ENCODE data around the gene SPC24. TPM values are rescaled to one million over a fixed set of nuclear protein-coding genes. Genes with fewer than 3 reads are reported as not detected.
"Not testable (repeated sequence)": the region's sequence is repeated elsewhere in the genome, so short reads cannot be mapped to it uniquely, and the experiment has no call there.

SPC24 gene
- total and polyA plus RNA-seq, 2 donors (not counting 1 experiment from before 2014, with no cell fraction given): 0.12 to 0.15 TPM

GRCh38 chr19:11180346-11180745 lies 24.8 kb upstream of the SPC24 start:
- Histone ChIP-seq H2AFZ (ENCODE audit: insufficient read depth, low read depth, low read length, poor library complexity, severe bottlenecking) (no peak overlapping the region), H3K4me3 (ENCODE audit: control extremely low read depth in 1 of 5, extremely low read depth in 1 of 5, insufficient read depth in 1 of 5, low read depth in 2 of 5, low read length in 4 of 5) (peak overlapping the region in 1 of 5 experiments; percentile 0), H3K4me2 (replicated peaks; ENCODE audit: low read depth, low read length, poor library complexity, severe bottlenecking) (peak overlapping the region; percentile 56), H3K79me2 (ENCODE audit: control insufficient read depth, insufficient read depth, low read length) (no peaks in the 10 kb centered on the region), H3K4me1 (ENCODE audit: control insufficient read depth in 2 of 2, insufficient read depth in 2 of 2, low read length in 2 of 2) (peaks cover 12 to 15% of the 10 kb centered on the region in 2 donors), H3K36me3 (replicated peaks in 1 of 2; ENCODE audit: control extremely low read depth in 1 of 2, control insufficient read depth in 1 of 2, extremely low read depth in 1 of 2, insufficient read depth in 2 of 2, low read length in 1 of 2) (no peaks in the 10 kb centered on the region), H3K9me3 (ENCODE audit: control extremely low read depth in 1 of 3, control insufficient read depth in 2 of 3, insufficient read depth in 1 of 3, low read length in 2 of 3) (peaks cover 0 to 3% (median 0%) of the 10 kb centered on the region in 3 donors), H3K9ac (ENCODE audit: low read length) (no peak overlapping the region), H3K27ac (ENCODE audit: low read length in 2 of 2) (no peak overlapping the region), H3K27me3 (replicated peaks in 1 of 4; ENCODE audit: control extremely low read depth in 1 of 4, control insufficient read depth in 3 of 4, insufficient read depth in 4 of 4, low read length in 3 of 4) (peaks cover 0 to 20% (median 7%) of the 10 kb centered on the region in 4 experiments), H4K20me1 (ENCODE audit: control insufficient read depth, insufficient read depth, low read length, poor library complexity, severe bottlenecking) (no peaks in the 10 kb centered on the region)
- no peak for ATAC-seq (ENCODE audit: low read depth)
- 75% methylated on average over 8 of the region's 8 CpGs for WGBS (ENCODE audit: insufficient coverage)
- no peak for TF ChIP-seq EZH2 (IDR thresholded peaks at IDR 0.05; ENCODE audit: borderline replicate concordance, insufficient read depth, low read depth, low read length, poor library complexity, severe bottlenecking)
- TF ChIP-seq, protein P1, sequence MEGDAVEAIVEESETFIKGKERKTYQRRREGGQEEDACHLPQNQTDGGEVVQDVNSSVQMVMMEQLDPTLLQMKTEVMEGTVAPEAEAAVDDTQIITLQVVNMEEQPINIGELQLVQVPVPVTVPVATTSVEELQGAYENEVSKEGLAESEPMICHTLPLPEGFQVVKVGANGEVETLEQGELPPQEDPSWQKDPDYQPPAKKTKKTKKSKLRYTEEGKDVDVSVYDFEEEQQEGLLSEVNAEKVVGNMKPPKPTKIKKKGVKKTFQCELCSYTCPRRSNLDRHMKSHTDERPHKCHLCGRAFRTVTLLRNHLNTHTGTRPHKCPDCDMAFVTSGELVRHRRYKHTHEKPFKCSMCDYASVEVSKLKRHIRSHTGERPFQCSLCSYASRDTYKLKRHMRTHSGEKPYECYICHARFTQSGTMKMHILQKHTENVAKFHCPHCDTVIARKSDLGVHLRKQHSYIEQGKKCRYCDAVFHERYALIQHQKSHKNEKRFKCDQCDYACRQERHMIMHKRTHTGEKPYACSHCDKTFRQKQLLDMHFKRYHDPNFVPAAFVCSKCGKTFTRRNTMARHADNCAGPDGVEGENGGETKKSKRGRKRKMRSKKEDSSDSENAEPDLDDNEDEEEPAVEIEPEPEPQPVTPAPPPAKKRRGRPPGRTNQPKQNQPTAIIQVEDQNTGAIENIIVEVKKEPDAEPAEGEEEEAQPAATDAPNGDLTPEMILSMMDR (IDR thresholded peaks at IDR 0.05): no peak
- Mint-ChIP-seq H3K27ac (peak overlapping the region; percentile 29), H3K27me3 (peaks cover 23% of the 10 kb centered on the region), H3K4me1 (peaks cover 17% of the 10 kb centered on the region), H3K9me3 (ENCODE audit: insufficient read depth) (no peaks in the 10 kb centered on the region), H3K4me3 (peak overlapping the region; percentile 75)
- POLR2A ChIA-PET: no interaction called here
- CTCF ChIA-PET: no interaction called here
- intact Hi-C loops (cut with micrococcal nuclease): no loop called here
- DNase-seq: no peak

GRCh38 chr19:11179716-11180297 lies 24.2 kb upstream of the SPC24 start:
- H3K27me3 ChIP-seq (replicated peaks in 1 of 4; ENCODE audit: control extremely low read depth in 1 of 4, control insufficient read depth in 3 of 4, insufficient read depth in 4 of 4, low read length in 3 of 4): peaks cover 0 to 20% (median 7%) of the 10 kb centered on the region in 4 experiments
- peaks cover 0 to 3% (median 0%) of the 10 kb centered on the region in 3 donors for H3K9me3 ChIP-seq (ENCODE audit: control extremely low read depth in 1 of 3, control insufficient read depth in 2 of 3, insufficient read depth in 1 of 3, low read length in 2 of 3)
- Mint-ChIP-seq H3K4me3 (peak overlapping the region; percentile 75), H3K27me3 (peaks cover 23% of the 10 kb centered on the region), H3K4me1 (peaks cover 17% of the 10 kb centered on the region), H3K9me3 (ENCODE audit: insufficient read depth) (no peaks in the 10 kb centered on the region), H3K27ac (peak overlapping the region; percentile 29)
- H3K4me3 ChIP-seq (ENCODE audit: control extremely low read depth in 1 of 5, extremely low read depth in 1 of 5, insufficient read depth in 1 of 5, low read depth in 2 of 5, low read length in 4 of 5): peak overlapping the region in 2 of 5 experiments; percentile 0 to 15
- DNase-seq (peak; percentile 75), ATAC-seq (ENCODE audit: low read depth) (peak; percentile 95)
- H3K27ac ChIP-seq (ENCODE audit: low read length in 2 of 2): no peak overlapping the region
- H2AFZ ChIP-seq (ENCODE audit: insufficient read depth, low read depth, low read length, poor library complexity, severe bottlenecking): no peak overlapping the region
- H3K36me3 ChIP-seq (replicated peaks in 1 of 2; ENCODE audit: control extremely low read depth in 1 of 2, control insufficient read depth in 1 of 2, extremely low read depth in 1 of 2, insufficient read depth in 2 of 2, low read length in 1 of 2): no peaks in the 10 kb centered on the region
- peaks cover 12 to 15% of the 10 kb centered on the region in 2 donors for H3K4me1 ChIP-seq (ENCODE audit: control insufficient read depth in 2 of 2, insufficient read depth in 2 of 2, low read length in 2 of 2)
- no peaks in the 10 kb centered on the region for H3K79me2 ChIP-seq (ENCODE audit: control insufficient read depth, insufficient read depth, low read length)
- WGBS (ENCODE audit: insufficient coverage): 53% methylated on average over 8 of the region's 11 CpGs
- ChIA-PET POLR2A (no interaction called here), CTCF (interaction anchor here (1.3 kb wide), 1 partner anchor 54 kb away, joined by 3 read pairs; no protein-coding TSS in a partner anchor)
- H3K9ac ChIP-seq (ENCODE audit: low read length): no peak overlapping the region
- no peaks in the 10 kb centered on the region for H4K20me1 ChIP-seq (ENCODE audit: control insufficient read depth, insufficient read depth, low read length, poor library complexity, severe bottlenecking)
- peak overlapping the region; percentile 56 for H3K4me2 ChIP-seq (replicated peaks; ENCODE audit: low read depth, low read length, poor library complexity, severe bottlenecking)
- TF ChIP-seq EZH2 (IDR thresholded peaks at IDR 0.05; ENCODE audit: borderline replicate concordance, insufficient read depth, low read depth, low read length, poor library complexity, severe bottlenecking): no peak
- TF ChIP-seq, protein P1 (IDR thresholded peaks at IDR 0.05): no peak
- intact Hi-C loops (cut with micrococcal nuclease): no loop called here

DNA sequence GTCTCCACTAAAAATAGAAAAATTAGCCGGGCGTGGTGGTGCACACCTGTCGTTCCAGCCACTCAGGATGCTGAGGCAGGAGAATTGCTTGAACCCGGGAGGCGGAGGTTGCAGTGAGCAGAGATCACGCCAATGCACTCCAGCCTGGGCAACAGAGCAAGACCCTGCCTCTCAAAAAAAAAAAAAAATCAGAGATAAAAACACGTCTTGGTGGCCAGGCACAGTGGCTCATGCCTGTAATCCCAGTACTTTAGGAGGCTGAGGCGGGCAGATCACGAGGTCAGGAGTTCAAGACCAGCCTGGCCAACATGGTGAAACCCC lies 23.5 kb upstream of the SPC24 start:
- H4K20me1 ChIP-seq (ENCODE audit: control insufficient read depth, insufficient read depth, low read length, poor library complexity, severe bottlenecking); DNase-seq; H3K9ac ChIP-seq (ENCODE audit: low read length); H3K79me2 ChIP-seq (ENCODE audit: control insufficient read depth, insufficient read depth, low read length); POLR2A ChIA-PET; H3K27ac Mint-ChIP-seq; H3K9me3 Mint-ChIP-seq (ENCODE audit: insufficient read depth); H3K27ac ChIP-seq (ENCODE audit: low read length in 2 of 2); H3K4me2 ChIP-seq (replicated peaks; ENCODE audit: low read depth, low read length, poor library complexity, severe bottlenecking); H3K4me3 Mint-ChIP-seq; ATAC-seq (ENCODE audit: low read depth); H3K4me3 ChIP-seq (ENCODE audit: control extremely low read depth in 1 of 5, extremely low read depth in 1 of 5, insufficient read depth in 1 of 5, low read depth in 2 of 5, low read length in 4 of 5); H2AFZ ChIP-seq (ENCODE audit: insufficient read depth, low read depth, low read length, poor library complexity, severe bottlenecking); H3K9me3 ChIP-seq (ENCODE audit: control extremely low read depth in 1 of 3, control insufficient read depth in 2 of 3, insufficient read depth in 1 of 3, low read length in 2 of 3); intact Hi-C loops (cut with micrococcal nuclease); H3K36me3 ChIP-seq (replicated peaks in 1 of 2; ENCODE audit: control extremely low read depth in 1 of 2, control insufficient read depth in 1 of 2, extremely low read depth in 1 of 2, insufficient read depth in 2 of 2, low read length in 1 of 2): not testable (repeated sequence)
- Histone ChIP-seq H3K4me1 (ENCODE audit: control insufficient read depth in 2 of 2, insufficient read depth in 2 of 2, low read length in 2 of 2) (peaks cover 12 to 15% of the 10 kb centered on the region in 2 donors), H3K27me3 (replicated peaks in 1 of 4; ENCODE audit: control extremely low read depth in 1 of 4, control insufficient read depth in 3 of 4, insufficient read depth in 4 of 4, low read length in 3 of 4) (peaks cover 0 to 20% (median 7%) of the 10 kb centered on the region in 4 experiments)
- peaks cover 17% of the 10 kb centered on the region for H3K4me1 Mint-ChIP-seq
- 70% methylated on average over 6 of the region's 9 CpGs for whole genome bisulfite sequencing (ENCODE audit: insufficient coverage)
- CTCF ChIA-PET: interaction anchor here (1.3 kb wide), 1 partner anchor 53 kb away, joined by 3 read pairs; no protein-coding TSS in a partner anchor
- H3K27me3 Mint-ChIP-seq: peaks cover 23% of the 10 kb centered on the region

All from B cell (primary cell).